GM12878 (cell line): ENCODE results near the gene IL1RAPL1. TPM values are rescaled to one million over a fixed set of nuclear protein-coding genes. Genes with fewer than 3 reads are reported as not detected.
A peak's percentile ranks its signal among the peaks of the same experiment; 100 is the strongest.

Source experiments
- ATAC-seq: fragments of 200-7000 bp; cut with Tn5 transposase; 3 replicates; pipeline ENCODE4 v1.9.1; 2020; ENCODE audit warnings: mild to moderate bottlenecking, moderate library complexity
- BruUV-seq: library from RNA; stranded (reverse); fragments of 400-500 nt; replicated peaks from 2 replicates; lab custom pipeline; 2021; lab: Mats Ljungman, UMichigan
- CTCF ChIA-PET: fragments of 300-600 bp; sonication (Branson Sonifier 250); formaldehyde crosslinking; extraction: SDS; loops from one replicate; lab custom pipeline; 2021; ENCODE audit warnings: inconsistent platforms; lab: Yijun Ruan, JAX
- POLR2A ChIA-PET: fragments of 350-600 bp; formaldehyde crosslinking; extraction: SDS; loops from one replicate; lab custom pipeline; 2021; ENCODE audit warnings: inconsistent platforms; lab: Charles Lee
- RAD21 ChIA-PET: fragments of 300-600 bp; sonication (Branson Sonifier 250); formaldehyde crosslinking; loops from one replicate; lab custom pipeline; 2023; ENCODE audit warnings: antibody characterized with exemption; ENCODE audit not compliant: unreplicated experiment; lab: Charles Lee
- SMC1A ChIA-PET: fragments of 300-600 bp; sonication (Branson Sonifier 250); formaldehyde crosslinking; loops from one replicate; lab custom pipeline; 2023; ENCODE audit not compliant: unreplicated experiment, uncharacterized antibody; lab: Charles Lee
- DNase-seq: peaks from one replicate; pipeline ENCODE4 v3.0.0-alpha.2; 2011; ENCODE audit warnings: low read depth, low spot score
- FAIRE-seq: peaks from 3 replicates; lab custom pipeline; 2011; peaks lifted over from hg19 to GRCh38; lab: Jason Lieb, UNC
- H2AFZ ChIP-seq: 2 replicates; pipeline ENCODE4 v1.6.0; 2011; ENCODE audit warnings: low read depth, low read length, control low read depth; ENCODE audit not compliant: control insufficient read depth
- H3K27ac ChIP-seq: 2 replicates; pipeline ENCODE4 v1.5.1; 2011; ENCODE audit warnings: control low read depth; ENCODE audit not compliant: control insufficient read depth, insufficient read depth
- H3K27me3 ChIP-seq, 2 experiments: replicated peaks in 1 of 2; 2 replicates each; pipeline versions ENCODE4 v1.6.0 to v1.6.1; 2011; ENCODE audit warnings: low read length in 1 of 2; ENCODE audit not compliant: control insufficient read depth in 2 of 2, insufficient read depth in 2 of 2
- H3K36me3 ChIP-seq, 2 experiments: 2 replicates each; pipeline ENCODE4 v1.5.1; 2011; ENCODE audit warnings: low read length in 1 of 2; ENCODE audit not compliant: control insufficient read depth in 2 of 2, insufficient read depth in 2 of 2
- H3K4me1 ChIP-seq: 2 replicates; pipeline ENCODE4 v1.6.1; 2011; ENCODE audit warnings: mild to moderate bottlenecking, low read length, moderate library complexity, mixed read lengths; ENCODE audit not compliant: control insufficient read depth, insufficient read depth
- H3K4me2 ChIP-seq: 2 replicates; pipeline ENCODE4 v1.6.0; 2011; ENCODE audit warnings: control low read depth; ENCODE audit not compliant: control insufficient read depth, insufficient read depth
- H3K4me3 ChIP-seq: fragments of 200-600 bp; sonication (generic); 2 replicates; pipeline ENCODE4 v1.5.1; 2016
- H3K79me2 ChIP-seq: 2 replicates; pipeline ENCODE4 v1.6.0; 2011; ENCODE audit warnings: low read length; ENCODE audit not compliant: control insufficient read depth, insufficient read depth
- H3K9ac ChIP-seq: 2 replicates; pipeline ENCODE4 v1.8.0; 2011; ENCODE audit warnings: low read length, control low read depth, mixed read lengths; ENCODE audit not compliant: control insufficient read depth, insufficient read depth
- H3K9me3 ChIP-seq: replicated peaks from 3 replicates; pipeline ENCODE4 v1.5.1; 2011; ENCODE audit warnings: mild to moderate bottlenecking, low read length; ENCODE audit not compliant: control insufficient read depth, insufficient read depth
- H4K20me1 ChIP-seq: 2 replicates; pipeline ENCODE4 v1.6.0; 2011; ENCODE audit not compliant: control insufficient read depth, insufficient read depth
- BCL11A ChIP-seq: IDR thresholded peaks from 2 replicates; pipeline ENCODE4 v1.6.1; 2011; ENCODE audit warnings: low read depth, low read length
- BMI1 ChIP-seq: fragments of 450-650 bp; IDR thresholded peaks from 2 replicates; pipeline ENCODE4 v1.6.1; 2016; ENCODE audit warnings: mild to moderate bottlenecking, moderate library complexity, borderline replicate concordance
- CEBPB ChIP-seq, 2 experiments: fragments of 150-350 bp in 1 of 2; IDR thresholded peaks; 2 replicates each; pipeline ENCODE4 v1.6.1; 2012 to 2014; ENCODE audit warnings: low read depth in 2 of 2, low read length in 2 of 2, borderline replicate concordance in 1 of 2, inconsistent platforms in 1 of 2
- CREM ChIP-seq: IDR thresholded peaks from 2 replicates; pipeline ENCODE4 v1.6.1; 2014; ENCODE audit warnings: antibody characterized with exemption, low read depth
- FOXM1 ChIP-seq: IDR thresholded peaks from 2 replicates; pipeline ENCODE4 v1.6.1; 2012; ENCODE audit warnings: low read depth, mild to moderate bottlenecking, inconsistent platforms, low read length, moderate library complexity
- NFIC ChIP-seq: IDR thresholded peaks from 2 replicates; pipeline ENCODE4 v1.6.1; 2012; ENCODE audit warnings: low read depth, mild to moderate bottlenecking, inconsistent platforms, low read length, moderate library complexity
- SMAD1 ChIP-seq: fragments of 450-650 bp; IDR thresholded peaks from 2 replicates; pipeline ENCODE4 v1.6.1; 2018; ENCODE audit warnings: mild to moderate bottlenecking, low read depth; ENCODE audit not compliant: partially characterized antibody
- SPI1 ChIP-seq: IDR thresholded peaks from 2 replicates; pipeline ENCODE4 v1.6.1; 2011; ENCODE audit warnings: low read depth, mild to moderate bottlenecking, low read length, moderate library complexity, borderline replicate concordance; ENCODE audit not compliant: insufficient read depth
- TAF1 ChIP-seq: IDR thresholded peaks from 2 replicates; pipeline ENCODE4 v1.6.1; 2011; ENCODE audit warnings: mild to moderate bottlenecking, low read depth, low read length, borderline replicate concordance
- WGBS: methylation state at CpG from one replicate; pipeline ENCODE4 v1.1.6; 2016; ENCODE audit warnings: low lambda C conversion rate; ENCODE audit not compliant: insufficient replicate concordance, insufficient coverage; ENCODE audit errors: missing lambda C conversion rate; 5-methylcytosine and 5-hydroxymethylcytosine counted together
- in situ Hi-C: fragments of 300-500 bp; cut with MboI; formaldehyde crosslinking; loops from 9 replicates; pipeline ENCODE4 v1.14.3; 2018; ENCODE audit warnings: mixed read lengths
- intact Hi-C: fragments of 100-400 bp; cut with micrococcal nuclease; formaldehyde crosslinking; loops from one replicate; pipeline ENCODE4 v1.14.2; 2022; ENCODE audit not compliant: unreplicated experiment
- polyA plus RNA-seq, 11 experiments: library from polyadenylated mRNA; depleted of rRNA in 4 of 11; unstranded in 6 of 11; stranded (reverse) in 5 of 11; fragments of >200 nt; fragmentation: Nextera tagmentation in 4 of 11; fragmentation: Illumina TruSeq in 1 of 11; extraction: Ambion mirVana in 4 of 11; extraction: Trizol in 1 of 11; gene quantifications; 1 replicate in 1 of 11; 2 replicates in 10 of 11; pipeline versions ENCODE4 v1.2.1 to v1.2.3, GENCODE V29; 2011 to 2016; ENCODE audit warnings: inconsistent platforms in 2 of 11, missing spikeins in 2 of 11, low read depth in 1 of 11
- total RNA-seq, 4 experiments: library from RNA; depleted of rRNA in 3 of 4; stranded (reverse); fragments of >200 nt in 3 of 4; fragmentation: Illumina TruSeq in 1 of 4; extraction: Trizol in 1 of 4; gene quantifications; 2 replicates each; pipeline versions ENCODE4 v1.2.1 to v1.2.3, GENCODE V29; 2013 to 2021
- TF ChIP-seq, protein P1 (sequence below): IDR thresholded peaks from 2 replicates; pipeline ENCODE4 v1.6.1; 2012; ENCODE audit warnings: low read length, inconsistent platforms
- TF ChIP-seq, protein P2 (sequence below): fragments of 450-650 bp; IDR thresholded peaks from 2 replicates; pipeline ENCODE4 v1.6.1; 2016; ENCODE audit warnings: mild to moderate bottlenecking, moderate library complexity, borderline replicate concordance
- TF ChIP-seq, protein P3 (sequence below): fragments of 450-650 bp; IDR thresholded peaks from 2 replicates; pipeline ENCODE4 v1.6.1; 2017; ENCODE audit warnings: borderline replicate concordance
- TF ChIP-seq, protein P4 (sequence below): fragments of 450-650 bp; IDR thresholded peaks from 2 replicates; pipeline ENCODE4 v1.6.1; 2014; ENCODE audit warnings: mild to moderate bottlenecking
- TF ChIP-seq, protein P5 (sequence below): fragments of 450-650 bp; IDR thresholded peaks from 2 replicates; pipeline ENCODE4 v1.6.1; 2017; ENCODE audit warnings: low read depth, mild to moderate bottlenecking, moderate library complexity

IL1RAPL1 gene
- total and polyA plus RNA-seq, 10 of the 15 experiments (the other 5 are each of a cell fraction or from before 2014, with no cell fraction given): not detected

GRCh38 chrX:29922607-29923006 lies 1335.4 kb downstream of the IL1RAPL1 start:
- ChIA-PET SMC1A (no interaction called here), CTCF (no interaction called here), RAD21 (no interaction called here), POLR2A (interaction anchor here (0.6 kb wide), 1 partner anchor 25 kb away, joined by 4 read pairs; no protein-coding TSS in a partner anchor)
- Histone ChIP-seq H3K4me1 (no peaks in the 10 kb centered on the region), H3K79me2 (no peaks in the 10 kb centered on the region), H2AFZ (no peak overlapping the region), H3K4me3 (no peak overlapping the region), H3K9me3 (no peaks in the 10 kb centered on the region), H3K36me3 (no peaks in the 10 kb centered on the region), H3K27me3 (no peaks in the 10 kb centered on the region), H3K9ac (no peak overlapping the region), H4K20me1 (no peaks in the 10 kb centered on the region), H3K4me2 (no peak overlapping the region), H3K27ac (no peak overlapping the region)
- 0% methylated on average over 1 of the region's 1 CpG for WGBS
- in situ Hi-C loops: no loop called here
- BruUV-seq: no TSS peak
- ATAC-seq: peak; percentile 24; the same call in 1 of the 3 replicates
- no peak for DNase-seq
- intact Hi-C loops: no loop called here
- FAIRE-seq: no peak
- TF ChIP-seq CEBPB (IDR thresholded peaks at IDR 0.05; ENCODE audit: borderline replicate concordance in 1 of 2, low read depth in 2 of 2, low read length in 2 of 2): no peak
- peak; percentile 74; the same call in 1 of the 2 replicates for TF ChIP-seq NFIC
- TF ChIP-seq BMI1: no peak
- no peak for TF ChIP-seq SMAD1
- TF ChIP-seq, protein P1, sequence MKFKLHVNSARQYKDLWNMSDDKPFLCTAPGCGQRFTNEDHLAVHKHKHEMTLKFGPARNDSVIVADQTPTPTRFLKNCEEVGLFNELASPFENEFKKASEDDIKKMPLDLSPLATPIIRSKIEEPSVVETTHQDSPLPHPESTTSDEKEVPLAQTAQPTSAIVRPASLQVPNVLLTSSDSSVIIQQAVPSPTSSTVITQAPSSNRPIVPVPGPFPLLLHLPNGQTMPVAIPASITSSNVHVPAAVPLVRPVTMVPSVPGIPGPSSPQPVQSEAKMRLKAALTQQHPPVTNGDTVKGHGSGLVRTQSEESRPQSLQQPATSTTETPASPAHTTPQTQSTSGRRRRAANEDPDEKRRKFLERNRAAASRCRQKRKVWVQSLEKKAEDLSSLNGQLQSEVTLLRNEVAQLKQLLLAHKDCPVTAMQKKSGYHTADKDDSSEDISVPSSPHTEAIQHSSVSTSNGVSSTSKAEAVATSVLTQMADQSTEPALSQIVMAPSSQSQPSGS: peak; percentile 56; the same call in 1 of the 2 replicates
- TF ChIP-seq SPI1: 0 out of 2 replicates have a peak, but pooled peaks have one; percentile 18
- TF ChIP-seq FOXM1: peak; percentile 28; the same call in 1 of the 2 replicates
- TF ChIP-seq, protein P2, sequence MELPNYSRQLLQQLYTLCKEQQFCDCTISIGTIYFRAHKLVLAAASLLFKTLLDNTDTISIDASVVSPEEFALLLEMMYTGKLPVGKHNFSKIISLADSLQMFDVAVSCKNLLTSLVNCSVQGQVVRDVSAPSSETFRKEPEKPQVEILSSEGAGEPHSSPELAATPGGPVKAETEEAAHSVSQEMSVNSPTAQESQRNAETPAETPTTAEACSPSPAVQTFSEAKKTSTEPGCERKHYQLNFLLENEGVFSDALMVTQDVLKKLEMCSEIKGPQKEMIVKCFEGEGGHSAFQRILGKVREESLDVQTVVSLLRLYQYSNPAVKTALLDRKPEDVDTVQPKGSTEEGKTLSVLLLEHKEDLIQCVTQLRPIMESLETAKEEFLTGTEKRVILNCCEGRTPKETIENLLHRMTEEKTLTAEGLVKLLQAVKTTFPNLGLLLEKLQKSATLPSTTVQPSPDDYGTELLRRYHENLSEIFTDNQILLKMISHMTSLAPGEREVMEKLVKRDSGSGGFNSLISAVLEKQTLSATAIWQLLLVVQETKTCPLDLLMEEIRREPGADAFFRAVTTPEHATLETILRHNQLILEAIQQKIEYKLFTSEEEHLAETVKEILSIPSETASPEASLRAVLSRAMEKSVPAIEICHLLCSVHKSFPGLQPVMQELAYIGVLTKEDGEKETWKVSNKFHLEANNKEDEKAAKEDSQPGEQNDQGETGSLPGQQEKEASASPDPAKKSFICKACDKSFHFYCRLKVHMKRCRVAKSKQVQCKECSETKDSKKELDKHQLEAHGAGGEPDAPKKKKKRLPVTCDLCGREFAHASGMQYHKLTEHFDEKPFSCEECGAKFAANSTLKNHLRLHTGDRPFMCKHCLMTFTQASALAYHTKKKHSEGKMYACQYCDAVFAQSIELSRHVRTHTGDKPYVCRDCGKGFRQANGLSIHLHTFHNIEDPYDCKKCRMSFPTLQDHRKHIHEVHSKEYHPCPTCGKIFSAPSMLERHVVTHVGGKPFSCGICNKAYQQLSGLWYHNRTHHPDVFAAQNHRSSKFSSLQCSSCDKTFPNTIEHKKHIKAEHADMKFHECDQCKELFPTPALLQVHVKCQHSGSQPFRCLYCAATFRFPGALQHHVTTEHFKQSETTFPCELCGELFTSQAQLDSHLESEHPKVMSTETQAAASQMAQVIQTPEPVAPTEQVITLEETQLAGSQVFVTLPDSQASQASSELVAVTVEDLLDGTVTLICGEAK: no peak
- TF ChIP-seq, protein P3, sequence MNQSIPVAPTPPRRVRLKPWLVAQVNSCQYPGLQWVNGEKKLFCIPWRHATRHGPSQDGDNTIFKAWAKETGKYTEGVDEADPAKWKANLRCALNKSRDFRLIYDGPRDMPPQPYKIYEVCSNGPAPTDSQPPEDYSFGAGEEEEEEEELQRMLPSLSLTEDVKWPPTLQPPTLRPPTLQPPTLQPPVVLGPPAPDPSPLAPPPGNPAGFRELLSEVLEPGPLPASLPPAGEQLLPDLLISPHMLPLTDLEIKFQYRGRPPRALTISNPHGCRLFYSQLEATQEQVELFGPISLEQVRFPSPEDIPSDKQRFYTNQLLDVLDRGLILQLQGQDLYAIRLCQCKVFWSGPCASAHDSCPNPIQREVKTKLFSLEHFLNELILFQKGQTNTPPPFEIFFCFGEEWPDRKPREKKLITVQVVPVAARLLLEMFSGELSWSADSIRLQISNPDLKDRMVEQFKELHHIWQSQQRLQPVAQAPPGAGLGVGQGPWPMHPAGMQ: no peak
- peak; percentile 39; the same call in 1 of the 2 replicates for TF ChIP-seq CREM
- TF ChIP-seq, protein P4, sequence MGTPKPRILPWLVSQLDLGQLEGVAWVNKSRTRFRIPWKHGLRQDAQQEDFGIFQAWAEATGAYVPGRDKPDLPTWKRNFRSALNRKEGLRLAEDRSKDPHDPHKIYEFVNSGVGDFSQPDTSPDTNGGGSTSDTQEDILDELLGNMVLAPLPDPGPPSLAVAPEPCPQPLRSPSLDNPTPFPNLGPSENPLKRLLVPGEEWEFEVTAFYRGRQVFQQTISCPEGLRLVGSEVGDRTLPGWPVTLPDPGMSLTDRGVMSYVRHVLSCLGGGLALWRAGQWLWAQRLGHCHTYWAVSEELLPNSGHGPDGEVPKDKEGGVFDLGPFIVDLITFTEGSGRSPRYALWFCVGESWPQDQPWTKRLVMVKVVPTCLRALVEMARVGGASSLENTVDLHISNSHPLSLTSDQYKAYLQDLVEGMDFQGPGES: no peak
- 0 out of 2 replicates have a peak, but pooled peaks have one; percentile 6 for TF ChIP-seq BCL11A
- TF ChIP-seq, protein P5, sequence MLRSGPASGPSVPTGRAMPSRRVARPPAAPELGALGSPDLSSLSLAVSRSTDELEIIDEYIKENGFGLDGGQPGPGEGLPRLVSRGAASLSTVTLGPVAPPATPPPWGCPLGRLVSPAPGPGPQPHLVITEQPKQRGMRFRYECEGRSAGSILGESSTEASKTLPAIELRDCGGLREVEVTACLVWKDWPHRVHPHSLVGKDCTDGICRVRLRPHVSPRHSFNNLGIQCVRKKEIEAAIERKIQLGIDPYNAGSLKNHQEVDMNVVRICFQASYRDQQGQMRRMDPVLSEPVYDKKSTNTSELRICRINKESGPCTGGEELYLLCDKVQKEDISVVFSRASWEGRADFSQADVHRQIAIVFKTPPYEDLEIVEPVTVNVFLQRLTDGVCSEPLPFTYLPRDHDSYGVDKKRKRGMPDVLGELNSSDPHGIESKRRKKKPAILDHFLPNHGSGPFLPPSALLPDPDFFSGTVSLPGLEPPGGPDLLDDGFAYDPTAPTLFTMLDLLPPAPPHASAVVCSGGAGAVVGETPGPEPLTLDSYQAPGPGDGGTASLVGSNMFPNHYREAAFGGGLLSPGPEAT: no peak
- no peak for TF ChIP-seq TAF1
